ENCODE results near the gene SOBP.

The SOBP gene

DNA sequence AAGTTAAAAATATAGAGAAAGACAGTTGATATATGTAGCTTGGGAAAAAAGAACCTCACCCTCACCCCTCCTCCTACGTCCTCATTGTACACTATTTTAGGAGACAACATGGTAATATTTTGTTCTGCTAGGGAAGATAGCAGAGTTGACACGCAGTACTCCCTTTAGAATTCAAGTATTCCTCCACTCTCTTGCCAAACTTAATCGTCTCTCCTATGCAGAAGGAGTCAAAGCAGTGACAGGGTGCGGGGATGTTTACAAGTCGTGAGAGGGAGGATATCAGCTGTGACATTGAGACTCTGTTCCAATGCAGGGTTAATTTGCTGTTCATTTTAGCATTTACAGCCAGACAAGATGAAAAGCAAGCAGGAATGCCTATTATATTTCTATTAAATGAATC is 97.5 kb downstream of the SOBP start:
- DNase-seq (ENCODE audit: low read depth in 2 of 2): no peak

DNA sequence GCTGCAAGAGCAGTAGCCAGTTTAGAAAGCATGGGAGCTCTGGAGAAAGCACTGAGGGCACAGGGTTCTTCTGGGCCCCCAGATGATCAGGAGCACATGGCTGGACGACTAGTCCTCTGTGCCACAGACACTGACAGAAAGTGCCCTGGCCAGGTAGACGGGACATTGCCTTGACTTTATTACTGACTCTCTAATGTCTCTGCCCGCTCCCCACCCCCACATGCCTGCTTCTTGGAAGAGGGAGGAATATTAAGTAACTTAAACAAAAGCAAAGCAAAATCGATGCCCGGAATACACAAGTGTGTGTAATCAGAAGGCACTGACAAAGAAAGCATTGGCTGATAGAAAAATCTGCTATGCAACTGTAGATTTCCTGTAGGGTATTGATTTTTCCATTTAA is 99.3 kb downstream of the SOBP start:
- no peak for DNase-seq (ENCODE audit: low read depth in 2 of 2)

DNA sequence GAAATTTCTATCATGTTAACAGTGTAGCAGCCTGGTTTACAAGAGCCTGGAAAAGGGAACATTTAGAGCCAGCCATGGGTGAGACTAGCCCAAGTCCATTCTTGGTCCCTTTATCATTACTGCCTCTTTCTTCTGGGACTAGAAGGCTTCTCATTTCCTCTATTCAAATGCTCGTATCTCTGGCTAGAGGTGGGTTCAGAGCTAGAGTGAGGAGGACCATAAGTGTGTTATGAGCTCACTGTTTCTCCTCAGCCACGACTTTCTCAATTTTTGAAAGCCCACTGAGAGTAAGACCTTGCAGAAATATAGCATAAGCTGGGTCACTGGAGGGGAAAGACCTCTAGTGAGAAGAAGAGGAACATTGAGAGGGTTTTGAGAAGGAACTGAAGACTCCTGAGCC is 100.0 kb downstream of the SOBP start:
- DNase-seq (ENCODE audit: low read depth in 2 of 2): no peak

DNA sequence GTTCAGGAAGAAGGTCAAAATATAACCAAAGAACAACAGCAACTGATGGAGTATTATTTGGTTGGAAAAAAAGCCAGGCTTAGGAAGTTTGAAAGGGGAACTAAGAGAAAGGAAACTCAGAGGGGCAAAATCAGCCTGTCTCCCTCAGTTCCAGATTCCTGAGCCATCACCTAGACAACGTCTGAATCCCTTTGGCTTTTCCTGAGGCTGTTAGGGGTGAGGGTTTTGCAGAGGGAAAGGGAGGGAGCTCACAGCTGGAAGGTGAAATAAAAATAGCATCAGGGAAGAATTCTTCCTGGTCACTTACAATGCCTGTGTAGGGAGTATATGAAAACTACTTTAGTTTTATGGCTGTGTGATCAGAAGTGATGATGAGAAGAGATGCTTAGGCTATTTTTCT is 100.5 kb downstream of the SOBP start:
- DNase-seq (ENCODE audit: low read depth in 2 of 2): no peak

DNA sequence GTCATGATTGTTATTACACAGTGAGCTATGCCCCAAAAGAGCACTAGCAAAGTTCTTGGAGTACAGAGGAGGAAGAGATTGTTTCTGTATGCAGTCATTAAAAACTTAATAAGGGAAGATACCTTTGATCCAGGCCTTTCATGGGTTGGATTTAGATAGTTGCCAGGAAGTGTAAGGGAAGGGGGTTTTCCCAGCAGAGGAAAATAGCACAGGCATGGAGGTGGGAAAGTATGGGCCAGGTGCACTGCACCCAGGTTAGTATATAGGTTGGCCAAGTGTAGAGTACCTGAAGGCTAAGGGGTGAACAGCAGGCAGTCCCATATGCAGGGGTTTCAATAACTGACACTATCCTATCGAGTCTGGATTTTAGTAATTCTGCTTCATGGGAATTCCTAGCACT is 101.4 kb downstream of the SOBP start:
- no peak for DNase-seq (ENCODE audit: low read depth in 2 of 2)

DNA sequence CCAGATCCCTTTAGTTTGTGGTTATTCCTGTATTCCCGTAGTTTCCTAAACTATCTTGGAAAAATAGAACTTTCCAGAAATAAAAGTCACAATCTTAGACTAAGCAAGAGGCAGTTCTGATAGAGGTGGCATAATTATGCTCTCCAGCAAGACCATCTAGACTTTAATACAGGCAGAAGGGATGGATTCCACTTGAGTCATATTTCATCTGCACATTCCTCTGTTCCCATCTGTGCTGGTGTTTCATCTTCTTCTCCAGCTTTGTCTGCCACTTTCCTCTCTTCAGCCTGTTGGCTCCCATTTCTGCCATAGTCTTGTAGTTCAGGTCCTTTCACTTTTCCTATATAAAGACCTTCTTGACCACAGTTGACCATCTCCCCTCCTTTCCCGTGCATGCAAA is 102.9 kb downstream of the SOBP start:
- no peak for DNase-seq (ENCODE audit: low read depth in 2 of 2)

DNA sequence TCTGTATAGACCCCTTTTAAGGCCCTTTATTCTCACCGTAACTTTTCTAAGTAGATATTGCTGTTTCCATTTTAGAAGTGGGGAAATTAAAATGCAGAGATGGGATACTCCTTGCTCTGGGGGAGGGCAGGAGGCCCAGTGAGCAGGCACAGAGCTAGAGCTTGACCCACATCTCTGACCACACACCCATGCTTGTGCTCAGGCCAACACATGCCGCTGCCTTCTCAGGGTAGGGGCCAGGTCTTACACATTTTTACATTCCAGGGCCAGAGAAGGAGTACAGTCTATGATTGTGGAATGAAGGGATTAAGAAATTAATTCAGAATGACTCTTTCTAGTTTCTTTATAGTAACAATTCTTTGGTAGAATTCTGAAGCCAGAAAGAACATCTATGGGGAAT is 104.8 kb downstream of the SOBP start:
- DNase-seq (ENCODE audit: low read depth in 2 of 2): no peak

DNA sequence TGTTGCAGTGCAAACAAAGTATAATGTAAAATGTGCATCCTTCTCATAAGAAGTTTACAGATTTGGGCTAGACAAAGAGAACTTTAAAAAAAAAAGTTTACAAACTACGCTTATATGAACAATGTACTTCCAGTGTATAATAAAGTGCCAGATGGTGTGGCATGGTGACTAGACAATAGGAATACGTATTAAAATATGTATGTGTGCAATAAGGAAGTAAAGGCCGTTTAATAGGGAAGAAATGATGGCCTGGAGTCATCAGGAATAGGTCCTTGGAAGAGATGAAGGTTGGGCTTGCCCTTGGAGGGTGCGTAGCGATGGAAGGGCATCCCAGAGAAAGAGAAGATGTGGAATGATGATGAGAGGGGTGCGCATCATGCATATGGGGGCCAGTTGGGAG is 108.2 kb downstream of the SOBP start:
- no peak for DNase-seq (ENCODE audit: low read depth in 2 of 2)

DNA sequence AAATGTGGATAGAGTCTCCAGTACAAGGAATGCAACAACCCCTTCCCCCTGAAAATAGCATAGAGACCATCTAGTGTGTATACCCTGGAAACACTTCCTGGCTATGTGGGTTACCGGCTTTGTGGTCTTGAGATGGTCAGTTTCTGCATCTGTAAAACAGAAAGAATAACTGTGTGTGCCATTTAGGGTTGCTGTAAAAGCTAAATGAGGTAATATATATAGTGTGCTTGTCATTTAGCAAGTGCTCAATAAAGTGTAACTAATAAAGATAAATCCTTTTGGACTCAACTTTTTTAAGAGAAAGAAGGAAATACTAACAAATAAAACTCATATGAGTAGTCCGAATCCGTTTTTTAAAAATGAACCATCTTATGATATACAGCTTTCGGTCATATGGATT is 109.1 kb downstream of the SOBP start:
- no peak for DNase-seq (ENCODE audit: low read depth in 2 of 2)

DNA sequence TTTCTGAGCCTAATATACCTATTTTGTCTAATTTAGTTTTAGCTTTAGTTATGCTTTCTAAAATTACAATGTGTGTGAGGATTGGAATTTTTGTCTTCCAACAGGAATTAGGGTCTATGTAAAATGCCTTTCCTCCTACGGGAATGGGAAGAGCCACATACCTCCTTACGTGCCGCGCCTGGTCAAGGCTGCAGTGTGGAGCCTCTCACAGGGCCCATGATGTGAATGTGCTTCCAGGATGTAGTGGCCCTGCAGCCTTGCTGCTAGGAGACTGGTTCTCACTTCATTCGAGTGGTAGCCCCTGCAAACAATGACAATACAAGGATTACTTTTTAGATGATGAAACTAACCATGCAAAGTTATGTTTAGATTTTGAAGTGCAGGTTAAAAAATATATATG is 110.2 kb downstream of the SOBP start:
- DNase-seq (ENCODE audit: low read depth in 2 of 2): no peak

DNA sequence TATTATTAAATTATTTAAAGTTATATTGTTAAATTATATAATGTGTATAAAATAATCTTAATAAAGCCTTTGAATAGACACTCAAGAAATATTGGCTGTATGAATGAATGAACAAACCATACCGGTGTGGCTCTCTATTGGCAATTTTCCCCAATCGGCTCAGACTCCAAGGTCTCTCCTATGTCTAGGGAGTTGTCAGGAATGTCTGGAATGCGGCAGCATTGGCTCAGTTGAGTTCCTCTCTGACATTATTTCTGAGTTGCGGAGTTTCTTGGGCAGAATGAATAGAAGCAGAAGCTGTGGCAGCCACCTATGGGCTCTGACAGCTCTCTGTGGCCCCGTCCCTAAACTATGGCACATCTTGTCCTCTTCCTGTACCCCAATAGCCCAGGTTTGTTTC is 111.0 kb downstream of the SOBP start:
- no peak for DNase-seq (ENCODE audit: low read depth in 2 of 2)

DNA sequence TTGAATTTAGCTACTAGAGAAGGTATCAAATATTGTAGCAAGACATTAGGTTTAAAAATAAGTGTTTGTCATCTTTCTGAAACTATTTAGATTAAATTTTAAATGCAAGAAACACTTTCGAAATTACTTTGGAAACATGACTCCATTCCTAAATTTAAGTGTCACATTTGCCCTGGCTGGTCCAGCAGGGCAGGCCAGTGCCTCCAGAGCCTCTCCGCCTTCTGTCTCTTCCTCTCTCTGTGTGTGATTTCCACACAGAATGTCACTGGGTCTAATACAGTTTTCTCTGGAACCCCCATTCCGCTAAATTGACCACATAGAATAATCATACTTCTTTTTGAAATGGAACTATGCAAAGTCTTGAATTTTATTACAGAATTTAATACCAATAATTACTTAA is 111.5 kb downstream of the SOBP start:
- no peak for DNase-seq (ENCODE audit: low read depth in 2 of 2)

DNA sequence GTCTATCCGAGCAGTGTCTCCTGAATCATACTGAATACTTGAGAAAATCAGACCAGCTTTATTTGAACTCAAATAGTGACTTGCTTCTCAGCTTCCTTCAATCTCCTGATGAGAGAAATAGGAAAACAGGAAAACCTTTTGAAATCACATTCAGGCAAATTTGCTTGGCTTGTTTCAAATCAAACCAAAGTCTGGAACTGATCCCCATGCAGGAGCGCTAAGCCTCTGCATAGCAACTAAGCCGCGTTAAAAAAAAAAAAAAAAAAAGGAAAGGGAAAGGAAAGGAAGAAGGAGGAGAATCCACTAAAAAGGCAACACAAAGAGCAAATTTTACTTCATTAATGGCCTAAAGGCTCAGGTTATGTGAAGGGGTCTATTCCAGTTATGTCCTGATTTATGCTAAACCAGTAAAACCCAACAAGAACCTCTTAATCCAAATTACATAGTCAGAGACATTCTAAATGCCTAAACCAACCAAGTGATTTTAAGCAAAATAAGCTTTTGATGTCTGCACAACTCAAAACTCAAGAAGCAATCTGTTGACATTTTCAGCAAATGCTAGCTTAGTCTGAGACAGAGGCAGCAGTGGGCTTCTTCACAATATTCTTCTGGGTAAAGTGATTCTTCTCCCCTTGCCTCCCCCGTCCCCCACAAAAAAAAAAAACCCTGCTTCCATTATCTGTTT is 112.5 kb downstream of the SOBP start:
- DNase-seq (ENCODE audit: low read depth in 2 of 2): no peak

DNA sequence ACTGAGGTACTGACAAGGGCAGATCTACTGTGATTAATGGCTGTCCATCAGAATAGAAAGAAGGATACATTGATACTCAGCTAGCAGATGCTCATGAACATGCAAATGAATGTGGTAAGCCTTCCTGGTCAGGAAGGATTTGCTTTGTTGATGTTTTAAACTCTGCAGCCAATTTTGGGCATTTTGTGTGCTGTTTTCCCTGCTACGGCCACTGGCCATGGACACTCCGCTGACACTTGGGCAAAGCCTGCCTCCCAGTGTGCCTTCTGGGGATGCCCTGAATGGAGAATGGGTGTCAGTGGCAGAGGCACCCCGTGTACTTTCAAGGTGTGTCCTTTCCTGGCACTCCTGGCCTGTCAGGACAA is 113.1 kb downstream of the SOBP start:
- no peak for DNase-seq (ENCODE audit: low read depth in 2 of 2)

DNA sequence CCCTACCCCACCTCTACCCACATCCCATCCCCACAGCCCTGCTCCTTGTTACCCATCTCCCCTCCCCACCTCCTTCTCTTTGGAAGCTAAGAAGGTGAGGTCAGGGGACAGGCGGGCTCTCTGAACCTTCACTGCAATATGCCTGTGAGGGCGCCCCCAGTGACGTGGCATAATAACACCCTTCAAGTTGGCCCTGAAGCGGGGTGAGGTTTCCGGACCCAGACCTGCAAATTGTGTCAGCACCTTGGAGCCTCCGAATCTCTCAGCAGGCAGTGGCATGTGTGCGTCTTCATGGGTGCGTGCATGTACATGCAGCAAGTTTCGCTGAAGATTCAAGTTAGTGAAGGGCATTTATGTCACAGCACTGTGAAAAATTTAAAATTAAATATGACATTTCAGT is 114.6 kb downstream of the SOBP start:
- DNase-seq (ENCODE audit: low read depth in 2 of 2): no peak

DNA sequence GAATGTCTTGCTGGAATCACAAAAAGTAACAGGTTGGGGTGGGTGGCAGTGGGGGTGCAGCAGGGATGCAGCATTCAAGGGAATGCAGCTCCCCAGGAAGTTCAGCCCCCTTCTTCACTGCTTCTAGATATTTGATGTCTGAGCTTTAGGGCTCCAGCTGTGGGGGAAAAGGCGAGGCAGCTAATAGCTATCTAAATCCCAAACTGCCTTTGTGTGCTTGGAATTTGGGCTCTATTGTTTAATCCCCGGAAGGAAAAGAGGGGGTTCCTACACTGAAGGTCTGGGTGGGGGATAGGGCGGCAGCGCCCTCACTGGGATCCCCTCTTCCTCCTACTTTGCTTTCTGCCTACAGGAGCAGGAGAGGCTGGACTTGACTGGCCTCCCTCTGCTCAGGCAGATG is 116.5 kb downstream of the SOBP start:
- DNase-seq (ENCODE audit: low read depth in 2 of 2): no peak

DNA sequence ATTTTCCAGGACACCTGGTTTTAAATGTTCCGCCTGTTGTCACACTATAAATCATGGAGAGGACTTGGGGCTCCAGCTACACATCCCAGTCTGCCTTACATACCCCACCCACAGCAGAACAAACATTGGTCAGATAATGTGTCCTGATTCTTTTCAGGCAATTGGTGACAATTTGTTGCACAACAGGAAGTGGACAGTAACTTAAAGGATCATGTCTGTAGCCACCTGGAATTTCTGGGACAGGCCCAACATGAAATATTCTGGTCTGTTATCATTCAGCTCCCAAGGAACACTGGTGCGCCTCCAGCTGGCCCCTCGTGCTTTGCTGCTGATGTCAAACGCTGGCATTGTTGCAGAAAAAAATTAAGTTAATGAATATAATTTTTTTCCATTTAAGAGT is 117.2 kb downstream of the SOBP start:
- DNase-seq (ENCODE audit: low read depth in 2 of 2): no peak

DNA sequence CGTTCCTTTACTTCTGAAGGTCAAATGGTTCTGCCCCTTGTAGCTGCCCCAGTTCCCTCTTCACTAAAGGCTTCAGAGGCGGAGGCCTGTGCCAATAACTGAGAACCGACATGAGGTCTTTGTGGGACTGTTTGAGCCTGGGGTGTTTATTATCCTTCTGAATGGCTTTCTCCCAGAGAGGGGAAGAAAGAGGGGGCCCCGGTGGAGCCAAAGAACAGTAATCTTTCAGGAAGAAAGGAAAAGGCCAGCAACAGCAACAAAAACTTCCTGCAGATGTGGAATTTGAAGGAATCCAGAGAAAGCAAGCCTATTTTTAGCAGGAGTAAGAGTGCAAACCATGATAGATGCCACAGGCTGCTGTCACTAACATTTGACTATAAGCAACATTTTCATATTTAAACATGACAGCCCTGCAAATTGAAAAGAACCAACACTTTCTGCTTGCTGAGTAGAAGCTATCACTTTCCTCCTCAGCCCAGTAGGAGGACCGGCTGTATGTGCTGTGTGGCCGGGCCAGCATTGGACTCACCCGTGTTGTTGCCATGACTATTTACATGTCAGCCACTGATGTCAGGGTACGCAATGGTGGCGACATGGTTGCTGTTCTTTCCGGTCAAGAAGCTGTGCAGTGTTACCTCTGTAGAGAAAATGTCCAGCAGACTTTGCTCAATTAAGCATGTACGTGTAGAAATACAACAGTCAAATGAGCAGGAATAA is 121.3 kb downstream of the SOBP start:
- no peak for DNase-seq (ENCODE audit: low read depth in 2 of 2)

DNA sequence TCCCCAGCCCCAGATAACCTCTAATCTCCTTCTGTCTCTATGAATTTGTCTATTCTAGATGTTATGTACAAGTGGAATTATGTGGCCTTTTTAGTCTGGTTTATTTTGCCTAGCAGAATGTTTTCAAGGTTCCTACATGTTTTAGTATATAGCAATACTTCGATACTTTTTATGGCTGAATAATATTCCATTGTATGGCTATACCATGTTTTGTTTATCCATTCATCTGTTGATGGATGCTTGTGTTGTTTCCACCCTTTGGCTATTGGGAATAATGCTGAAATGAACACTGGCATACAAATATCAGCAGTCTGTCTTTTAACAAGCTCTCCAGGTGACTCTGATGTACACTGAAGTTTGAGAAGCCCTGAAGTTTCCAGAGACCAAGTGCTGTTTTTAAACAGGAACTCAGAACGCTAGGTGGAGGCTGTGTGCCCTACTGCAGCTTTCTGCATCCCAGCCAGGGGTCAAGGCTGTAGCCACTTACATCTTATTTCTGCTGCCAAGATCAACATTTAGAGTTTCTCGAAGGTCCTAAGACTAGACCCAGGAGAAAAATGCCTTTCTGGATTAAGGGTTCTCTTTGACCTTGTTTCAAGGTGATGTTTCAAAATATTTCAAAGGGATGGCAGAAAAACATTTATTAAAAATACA is 123.0 kb downstream of the SOBP start:
- DNase-seq (ENCODE audit: low read depth in 2 of 2): no peak

DNA sequence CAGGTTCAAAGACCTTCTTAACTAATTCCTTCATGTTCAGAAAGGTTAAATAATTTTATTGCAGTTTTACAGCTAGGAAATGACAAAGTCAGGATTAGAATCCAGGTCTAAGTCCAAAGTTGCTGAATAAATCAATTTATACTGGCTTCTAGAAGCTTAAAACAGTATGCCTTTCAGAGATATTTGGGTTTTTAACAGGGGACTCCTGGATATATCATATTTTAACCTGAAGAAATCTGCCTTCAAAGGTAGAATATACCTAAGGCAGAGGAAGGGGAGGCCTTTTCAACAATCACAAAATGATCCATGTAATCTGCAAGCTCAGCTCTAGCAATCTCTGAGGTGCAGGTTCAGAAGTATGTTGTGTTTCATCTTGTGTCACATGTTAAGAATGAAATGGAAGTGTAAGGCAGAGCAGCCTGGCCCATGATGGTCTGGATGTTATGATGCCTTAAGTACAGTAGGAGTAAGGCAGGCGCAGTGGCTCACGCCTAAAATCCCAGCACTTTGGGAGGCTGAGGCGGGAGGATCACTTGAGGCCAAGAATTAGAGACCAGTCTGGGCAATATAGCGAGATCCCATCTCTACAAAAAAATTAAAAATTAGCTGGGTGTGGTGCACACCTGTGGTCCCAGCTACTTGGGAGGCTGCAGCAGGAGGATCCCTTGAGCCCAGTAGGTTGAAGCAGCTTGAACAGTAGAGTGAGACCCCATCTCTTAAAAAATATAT is 123.9 kb downstream of the SOBP start:
- no peak for DNase-seq (ENCODE audit: low read depth in 2 of 2)

DNA sequence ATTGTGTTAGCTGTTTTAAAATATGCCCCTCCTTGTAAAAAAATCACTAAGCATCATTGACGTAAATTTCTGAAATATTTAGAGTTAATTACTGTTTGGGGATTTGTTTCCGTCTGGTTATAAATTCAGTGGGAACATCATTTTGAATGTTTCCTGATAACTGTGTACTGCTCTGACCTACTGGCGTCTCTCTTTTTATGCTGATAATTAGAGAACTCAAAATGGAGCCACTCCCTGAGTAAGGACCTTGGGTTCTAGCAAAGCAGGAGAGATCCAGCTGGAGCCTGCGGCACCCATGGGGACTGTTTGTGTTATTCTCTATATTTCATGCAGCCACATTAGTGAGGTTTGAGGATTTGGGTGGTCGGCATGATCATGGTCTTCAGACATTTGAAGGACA is 124.9 kb downstream of the SOBP start:
- no peak for DNase-seq (ENCODE audit: low read depth in 2 of 2)

DNA sequence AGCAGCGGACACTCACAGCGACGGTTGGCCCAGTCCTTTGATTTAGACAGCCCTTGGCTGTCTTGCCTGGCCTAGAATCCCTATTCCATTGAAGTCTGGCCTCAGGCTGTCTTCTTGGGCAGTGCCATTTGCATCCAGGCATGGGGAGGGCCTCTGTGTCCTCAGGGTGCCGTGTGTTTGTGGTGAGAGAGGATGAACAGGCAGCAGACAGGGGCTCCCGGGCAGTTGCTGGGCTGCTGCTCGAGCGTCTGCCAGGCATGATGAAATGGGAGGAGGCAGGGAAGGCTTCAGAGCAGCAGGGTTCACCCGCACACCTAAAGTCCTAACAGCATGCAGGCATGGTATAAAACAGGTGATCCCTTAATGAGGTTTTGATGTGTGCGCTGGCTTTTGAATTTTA is 126.9 kb downstream of the SOBP start:
- DNase-seq (ENCODE audit: low read depth in 2 of 2): no peak

Data from stimulated activated CD8-positive, alpha-beta memory T cell treated with anti-CD3 and anti-CD28 coated beads, Interleukin-7, amount 100 ng/mL, for 4 hours (primary cell).